ENCODE results near the gene RAD18. TPM values are rescaled to one million over a fixed set of nuclear protein-coding genes. Genes with fewer than 3 reads are reported as not detected.

Gene RAD18
- total and polyA plus RNA-seq, 4 donors: 1.2 to 9.0 (median 4.3) TPM

DNA sequence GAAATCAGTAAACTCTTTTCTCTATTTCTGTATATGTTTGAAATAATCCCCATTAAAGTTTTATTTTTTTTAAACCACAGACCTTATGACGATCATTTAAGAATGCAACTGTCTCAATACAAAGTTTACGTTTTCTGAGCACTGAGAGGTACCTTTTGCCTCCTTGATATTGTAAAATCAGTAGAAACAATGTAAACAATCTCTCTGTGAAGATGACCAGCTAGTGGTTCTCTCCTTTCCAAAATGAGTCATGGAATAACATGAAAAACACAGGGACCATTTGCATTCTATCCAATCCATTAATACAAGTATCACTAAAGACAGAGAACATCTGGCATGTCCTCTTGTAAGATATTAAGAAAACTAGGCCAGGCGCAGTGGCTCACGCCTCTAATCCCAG lies 48.8 kb downstream of the RAD18 start:
- DNase-seq (ENCODE audit: low spot score): no peak
- 97% methylated on average over 4 of the region's 4 CpGs for WGBS
- H3K4me3 ChIP-seq (ENCODE audit: low read depth in 1 of 3, low read length in 3 of 3): no peak overlapping the region
- no peak overlapping the region for H3K27ac ChIP-seq (ENCODE audit: low read depth in 1 of 2, low read length in 2 of 2)
- H3K9ac ChIP-seq (ENCODE audit: low read depth in 1 of 2, low read length in 2 of 2): no peak overlapping the region
- no peaks in the 10 kb centered on the region for H3K9me3 ChIP-seq (ENCODE audit: control insufficient read depth in 4 of 4, low read length in 3 of 4)
- no peaks in the 10 kb centered on the region for H3K4me1 ChIP-seq (ENCODE audit: control insufficient read depth in 4 of 4, insufficient read depth in 4 of 4, low read length in 3 of 4)
- TF ChIP-seq, protein P1, sequence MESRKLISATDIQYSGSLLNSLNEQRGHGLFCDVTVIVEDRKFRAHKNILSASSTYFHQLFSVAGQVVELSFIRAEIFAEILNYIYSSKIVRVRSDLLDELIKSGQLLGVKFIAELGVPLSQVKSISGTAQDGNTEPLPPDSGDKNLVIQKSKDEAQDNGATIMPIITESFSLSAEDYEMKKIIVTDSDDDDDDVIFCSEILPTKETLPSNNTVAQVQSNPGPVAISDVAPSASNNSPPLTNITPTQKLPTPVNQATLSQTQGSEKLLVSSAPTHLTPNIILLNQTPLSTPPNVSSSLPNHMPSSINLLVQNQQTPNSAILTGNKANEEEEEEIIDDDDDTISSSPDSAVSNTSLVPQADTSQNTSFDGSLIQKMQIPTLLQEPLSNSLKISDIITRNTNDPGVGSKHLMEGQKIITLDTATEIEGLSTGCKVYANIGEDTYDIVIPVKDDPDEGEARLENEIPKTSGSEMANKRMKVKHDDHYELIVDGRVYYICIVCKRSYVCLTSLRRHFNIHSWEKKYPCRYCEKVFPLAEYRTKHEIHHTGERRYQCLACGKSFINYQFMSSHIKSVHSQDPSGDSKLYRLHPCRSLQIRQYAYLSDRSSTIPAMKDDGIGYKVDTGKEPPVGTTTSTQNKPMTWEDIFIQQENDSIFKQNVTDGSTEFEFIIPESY (IDR thresholded peaks at IDR 0.05): no peak
- TF ChIP-seq FOXA1 (IDR thresholded peaks at IDR 0.05): no peak
- no peak for TF ChIP-seq GABPA (IDR thresholded peaks at IDR 0.05 in 1 of 2, conservative IDR thresholded peaks at IDR 0.05 in 1 of 2)
- no peak for TF ChIP-seq RAD21 (IDR thresholded peaks at IDR 0.05)
- H3K36me3 ChIP-seq (ENCODE audit: control insufficient read depth in 4 of 4, insufficient read depth in 3 of 4, low read depth in 1 of 4, low read length in 3 of 4): peaks cover 0 to 1% (median 0%) of the 10 kb centered on the region in 4 donors
- H3K27me3 ChIP-seq (ENCODE audit: control insufficient read depth in 4 of 4, insufficient read depth in 4 of 4, low read length in 3 of 4): no peaks in the 10 kb centered on the region

DNA sequence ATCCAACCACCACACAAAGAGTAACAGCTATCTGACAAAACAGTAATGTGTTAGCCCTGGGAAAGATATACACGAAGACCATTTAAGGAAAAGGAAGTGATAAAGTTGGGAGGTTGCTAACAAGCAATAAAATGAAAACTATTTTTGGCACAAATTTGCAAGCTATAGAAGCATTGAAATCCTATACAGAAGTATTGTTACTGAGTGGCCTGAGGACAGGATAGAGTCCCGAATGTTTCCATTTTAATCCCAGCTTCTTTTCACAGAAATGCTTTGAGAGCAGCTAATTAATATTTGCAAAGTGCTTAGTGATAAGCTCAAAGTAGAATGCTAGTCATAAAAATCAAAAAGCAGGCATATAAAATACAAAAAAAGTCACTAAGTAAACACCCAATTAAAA lies 51.5 kb downstream of the RAD18 start:
- WGBS: 70% methylated on average over 2 of the region's 2 CpGs
- Histone ChIP-seq H3K9ac (ENCODE audit: low read depth in 1 of 2, low read length in 2 of 2) (no peak overlapping the region), H3K36me3 (ENCODE audit: control insufficient read depth in 4 of 4, insufficient read depth in 3 of 4, low read depth in 1 of 4, low read length in 3 of 4) (peaks cover 0 to 3% (median under 1%) of the 10 kb centered on the region in 4 donors), H3K27ac (ENCODE audit: low read depth in 1 of 2, low read length in 2 of 2) (no peak overlapping the region), H3K4me1 (ENCODE audit: control insufficient read depth in 4 of 4, insufficient read depth in 4 of 4, low read length in 3 of 4) (no peaks in the 10 kb centered on the region), H3K4me3 (ENCODE audit: low read depth in 1 of 3, low read length in 3 of 3) (no peak overlapping the region), H3K27me3 (ENCODE audit: control insufficient read depth in 4 of 4, insufficient read depth in 4 of 4, low read length in 3 of 4) (no peaks in the 10 kb centered on the region), H3K9me3 (ENCODE audit: control insufficient read depth in 4 of 4, low read length in 3 of 4) (no peaks in the 10 kb centered on the region)
- TF ChIP-seq EGR1 (IDR thresholded peaks at IDR 0.05; ENCODE audit: low read depth in 2 of 2) (no peak), SP1 (IDR thresholded peaks at IDR 0.05) (no peak), FOXA1 (IDR thresholded peaks at IDR 0.05) (no peak), GABPA (IDR thresholded peaks at IDR 0.05 in 1 of 2, conservative IDR thresholded peaks at IDR 0.05 in 1 of 2) (no peak), TAF1 (conservative IDR thresholded peaks at IDR 0.05) (no peak), JUND (IDR thresholded peaks at IDR 0.05) (no peak), NR2F2 (IDR thresholded peaks at IDR 0.05) (no peak), HNF4A (conservative IDR thresholded peaks at IDR 0.05) (no peak), HNF4G (IDR thresholded peaks at IDR 0.05) (no peak), RAD21 (IDR thresholded peaks at IDR 0.05) (no peak), YY1 (IDR thresholded peaks at IDR 0.05) (no peak), RXRA (IDR thresholded peaks at IDR 0.05) (no peak), FOXA2 (IDR thresholded peaks at IDR 0.05) (no peak)
- TF ChIP-seq, protein P2, sequence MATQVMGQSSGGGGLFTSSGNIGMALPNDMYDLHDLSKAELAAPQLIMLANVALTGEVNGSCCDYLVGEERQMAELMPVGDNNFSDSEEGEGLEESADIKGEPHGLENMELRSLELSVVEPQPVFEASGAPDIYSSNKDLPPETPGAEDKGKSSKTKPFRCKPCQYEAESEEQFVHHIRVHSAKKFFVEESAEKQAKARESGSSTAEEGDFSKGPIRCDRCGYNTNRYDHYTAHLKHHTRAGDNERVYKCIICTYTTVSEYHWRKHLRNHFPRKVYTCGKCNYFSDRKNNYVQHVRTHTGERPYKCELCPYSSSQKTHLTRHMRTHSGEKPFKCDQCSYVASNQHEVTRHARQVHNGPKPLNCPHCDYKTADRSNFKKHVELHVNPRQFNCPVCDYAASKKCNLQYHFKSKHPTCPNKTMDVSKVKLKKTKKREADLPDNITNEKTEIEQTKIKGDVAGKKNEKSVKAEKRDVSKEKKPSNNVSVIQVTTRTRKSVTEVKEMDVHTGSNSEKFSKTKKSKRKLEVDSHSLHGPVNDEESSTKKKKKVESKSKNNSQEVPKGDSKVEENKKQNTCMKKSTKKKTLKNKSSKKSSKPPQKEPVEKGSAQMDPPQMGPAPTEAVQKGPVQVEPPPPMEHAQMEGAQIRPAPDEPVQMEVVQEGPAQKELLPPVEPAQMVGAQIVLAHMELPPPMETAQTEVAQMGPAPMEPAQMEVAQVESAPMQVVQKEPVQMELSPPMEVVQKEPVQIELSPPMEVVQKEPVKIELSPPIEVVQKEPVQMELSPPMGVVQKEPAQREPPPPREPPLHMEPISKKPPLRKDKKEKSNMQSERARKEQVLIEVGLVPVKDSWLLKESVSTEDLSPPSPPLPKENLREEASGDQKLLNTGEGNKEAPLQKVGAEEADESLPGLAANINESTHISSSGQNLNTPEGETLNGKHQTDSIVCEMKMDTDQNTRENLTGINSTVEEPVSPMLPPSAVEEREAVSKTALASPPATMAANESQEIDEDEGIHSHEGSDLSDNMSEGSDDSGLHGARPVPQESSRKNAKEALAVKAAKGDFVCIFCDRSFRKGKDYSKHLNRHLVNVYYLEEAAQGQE (IDR thresholded peaks at IDR 0.05): no peak
- TF ChIP-seq, protein P3, sequence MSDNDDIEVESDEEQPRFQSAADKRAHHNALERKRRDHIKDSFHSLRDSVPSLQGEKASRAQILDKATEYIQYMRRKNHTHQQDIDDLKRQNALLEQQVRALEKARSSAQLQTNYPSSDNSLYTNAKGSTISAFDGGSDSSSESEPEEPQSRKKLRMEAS (IDR thresholded peaks at IDR 0.05): no peak
- TF ChIP-seq, protein P1 (IDR thresholded peaks at IDR 0.05): no peak
- TF ChIP-seq, protein P4, sequence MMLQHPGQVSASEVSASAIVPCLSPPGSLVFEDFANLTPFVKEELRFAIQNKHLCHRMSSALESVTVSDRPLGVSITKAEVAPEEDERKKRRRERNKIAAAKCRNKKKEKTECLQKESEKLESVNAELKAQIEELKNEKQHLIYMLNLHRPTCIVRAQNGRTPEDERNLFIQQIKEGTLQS (IDR thresholded peaks at IDR 0.05): no peak
- TF ChIP-seq, protein P5, sequence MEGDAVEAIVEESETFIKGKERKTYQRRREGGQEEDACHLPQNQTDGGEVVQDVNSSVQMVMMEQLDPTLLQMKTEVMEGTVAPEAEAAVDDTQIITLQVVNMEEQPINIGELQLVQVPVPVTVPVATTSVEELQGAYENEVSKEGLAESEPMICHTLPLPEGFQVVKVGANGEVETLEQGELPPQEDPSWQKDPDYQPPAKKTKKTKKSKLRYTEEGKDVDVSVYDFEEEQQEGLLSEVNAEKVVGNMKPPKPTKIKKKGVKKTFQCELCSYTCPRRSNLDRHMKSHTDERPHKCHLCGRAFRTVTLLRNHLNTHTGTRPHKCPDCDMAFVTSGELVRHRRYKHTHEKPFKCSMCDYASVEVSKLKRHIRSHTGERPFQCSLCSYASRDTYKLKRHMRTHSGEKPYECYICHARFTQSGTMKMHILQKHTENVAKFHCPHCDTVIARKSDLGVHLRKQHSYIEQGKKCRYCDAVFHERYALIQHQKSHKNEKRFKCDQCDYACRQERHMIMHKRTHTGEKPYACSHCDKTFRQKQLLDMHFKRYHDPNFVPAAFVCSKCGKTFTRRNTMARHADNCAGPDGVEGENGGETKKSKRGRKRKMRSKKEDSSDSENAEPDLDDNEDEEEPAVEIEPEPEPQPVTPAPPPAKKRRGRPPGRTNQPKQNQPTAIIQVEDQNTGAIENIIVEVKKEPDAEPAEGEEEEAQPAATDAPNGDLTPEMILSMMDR (IDR thresholded peaks at IDR 0.05; ENCODE audit: low read depth, low read length, missing input control): no peak
- no peak for DNase-seq (ENCODE audit: low spot score)

Data from liver (tissue), 9 donors.